Measurements from ENCODE around the gene SUSD6.
"Not testable (repeated sequence)": the region's sequence is repeated elsewhere in the genome, so short reads cannot be mapped to it uniquely, and the experiment has no call there.

SUSD6 gene

DNA sequence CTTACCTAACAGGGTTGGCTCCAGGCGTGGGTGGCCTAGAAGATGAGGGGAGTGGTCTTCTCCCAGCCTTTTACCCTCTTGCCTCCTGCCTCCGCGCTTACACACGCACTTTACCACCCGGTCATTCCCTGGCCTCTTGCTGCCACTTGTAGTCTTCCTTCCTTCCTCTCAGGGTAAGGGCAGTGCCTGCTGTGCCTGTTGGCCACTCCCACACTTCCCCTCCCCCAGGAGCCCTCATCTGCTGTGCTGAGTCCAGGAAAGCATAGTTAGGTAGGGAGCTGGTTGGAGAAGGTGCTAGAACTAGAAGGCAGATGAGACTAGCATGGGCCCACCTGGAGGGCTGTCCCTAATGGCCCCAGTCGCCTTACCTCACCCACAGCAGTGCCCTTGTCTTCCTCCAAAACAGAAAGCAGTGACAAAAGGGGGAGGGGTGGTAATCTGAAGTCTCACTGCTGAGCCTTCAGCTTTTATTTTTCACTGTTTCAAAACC, 101.2 kb downstream of the SUSD6 start:
- no peak for DNase-seq (ENCODE audit: low spot score)

DNA sequence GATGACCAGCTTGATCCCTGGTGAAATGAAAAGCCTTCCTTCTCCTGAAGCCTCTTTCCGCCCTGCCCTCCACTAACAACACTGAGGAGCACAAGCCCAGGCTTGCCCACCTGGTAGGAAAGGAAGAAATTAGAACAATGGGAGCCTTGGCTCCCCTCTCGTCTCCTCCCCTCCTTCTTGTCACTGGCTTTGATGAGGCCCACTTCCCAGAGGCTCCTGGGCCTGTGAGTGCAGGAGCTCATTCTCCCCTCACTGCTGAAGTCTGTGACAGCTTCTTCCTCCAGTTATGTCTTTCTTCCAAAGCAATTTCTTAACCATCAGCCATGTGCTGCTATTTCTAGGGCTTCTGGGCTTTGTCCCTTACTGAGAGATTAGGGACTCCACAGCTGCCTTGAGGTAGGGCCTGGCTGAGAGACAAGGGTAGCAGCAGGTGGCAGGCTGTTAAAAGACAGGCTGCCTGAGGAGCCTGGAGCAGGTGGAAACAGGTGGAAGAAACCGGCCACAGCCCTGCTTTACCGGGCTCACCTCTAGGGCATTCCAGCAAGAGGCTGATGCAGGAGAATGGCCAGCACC, 101.9 kb downstream of the SUSD6 start:
- no peak for DNase-seq (ENCODE audit: low spot score)

DNA sequence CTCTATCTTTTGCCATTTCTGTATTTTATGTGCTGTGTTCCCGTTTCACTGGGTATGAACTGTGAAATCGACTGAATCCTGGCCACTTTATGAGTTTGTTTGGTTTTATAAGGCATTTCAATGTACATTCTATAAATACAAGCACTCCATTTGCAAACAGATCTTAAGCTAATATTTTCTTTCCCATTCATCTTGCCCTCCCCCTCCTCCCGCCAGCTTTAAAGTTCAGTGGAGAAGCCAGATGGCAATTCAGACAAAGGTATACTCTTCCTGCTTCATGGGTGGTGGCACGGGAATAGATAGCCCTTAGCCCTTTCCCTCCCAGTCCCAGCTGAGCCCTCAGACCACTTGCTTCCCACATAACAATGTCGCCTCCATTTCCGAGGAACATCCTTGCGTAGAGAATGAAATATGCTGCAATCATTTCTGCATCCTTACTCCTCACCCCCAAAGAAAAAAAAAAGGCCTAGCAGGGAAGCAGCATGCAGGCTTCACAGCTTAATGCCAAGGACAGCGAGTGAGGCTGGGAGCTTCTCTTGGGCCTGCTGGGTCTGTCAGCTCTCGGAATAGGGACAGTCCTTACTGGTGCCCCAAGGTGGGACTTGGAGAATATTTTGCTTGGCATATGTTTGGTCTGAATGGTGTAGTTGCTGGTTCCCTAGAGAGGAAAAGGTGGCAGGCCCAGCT, 102.7 kb downstream of the SUSD6 start:
- no peak for DNase-seq (ENCODE audit: low spot score)

DNA sequence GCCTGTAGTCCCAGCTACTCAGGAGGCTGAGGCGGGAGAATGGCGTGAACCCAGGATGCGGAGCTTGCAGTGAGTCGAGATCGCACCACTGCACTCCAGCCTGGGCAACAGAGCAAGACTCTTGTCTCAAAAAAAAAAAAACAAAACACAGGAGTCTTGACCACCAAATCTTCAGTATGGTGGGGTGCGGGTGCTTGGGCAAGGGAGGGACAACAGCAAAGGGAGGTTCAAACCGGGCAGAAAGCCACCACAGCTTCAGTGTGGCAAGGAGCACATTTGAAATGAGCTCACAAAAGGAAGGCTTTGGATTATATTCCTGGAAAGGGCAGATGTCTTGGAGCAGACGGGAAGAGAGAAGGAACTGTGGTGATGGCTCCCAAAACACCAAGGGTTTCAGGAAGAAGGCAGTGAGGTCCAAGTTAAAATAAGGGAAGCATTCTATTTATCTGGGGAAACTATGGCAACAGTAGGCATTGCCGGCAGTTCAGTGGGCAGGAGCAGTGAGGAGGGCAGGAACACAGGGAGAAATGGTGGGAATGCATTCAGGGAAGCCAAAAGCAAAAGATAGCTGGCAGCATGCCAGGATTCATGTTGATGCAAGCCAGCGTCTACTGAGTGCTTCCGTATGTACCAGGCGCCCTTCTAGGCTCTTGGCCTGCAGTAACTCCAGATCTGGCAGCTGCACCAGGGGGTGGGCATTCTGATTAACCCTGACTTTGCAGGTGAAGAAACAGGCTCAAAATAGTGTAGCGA, 104.5 kb downstream of the SUSD6 start:
- peak; percentile 60 for DNase-seq (ENCODE audit: low spot score)

DNA sequence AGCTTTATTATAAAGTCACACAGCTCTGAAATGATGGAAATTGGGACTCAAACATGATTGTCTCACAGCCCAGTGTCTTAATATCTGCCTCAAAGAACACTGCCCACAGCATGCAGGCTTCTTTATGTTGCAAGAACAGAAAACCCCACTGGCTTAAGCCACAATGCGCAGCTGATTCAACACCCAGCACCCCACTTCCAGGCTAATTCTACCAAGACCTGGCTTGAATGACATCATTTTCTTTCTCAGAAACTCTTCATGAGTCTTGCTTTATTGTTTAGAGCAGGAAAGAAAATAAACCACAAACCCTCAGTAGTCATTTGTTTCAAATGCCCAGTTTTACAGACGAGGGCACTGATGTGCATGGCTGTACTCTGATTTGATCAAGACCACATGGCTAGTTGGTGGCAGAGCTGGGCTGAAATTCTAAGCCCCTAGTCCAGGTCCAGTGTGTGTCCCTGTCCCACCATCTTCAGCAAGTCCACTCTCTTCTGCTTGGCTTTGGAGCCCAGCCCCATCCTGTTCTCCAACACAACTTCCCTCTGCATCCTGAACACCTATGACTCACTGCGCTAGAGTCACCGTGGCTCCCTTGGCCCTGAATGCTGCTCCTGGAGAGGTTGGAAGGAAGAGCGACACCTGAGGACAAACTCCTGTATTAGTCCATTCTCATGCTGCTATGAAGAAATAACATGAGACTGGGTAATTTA, 105.2 kb downstream of the SUSD6 start:
- DNase-seq (ENCODE audit: low spot score), result no peak

DNA sequence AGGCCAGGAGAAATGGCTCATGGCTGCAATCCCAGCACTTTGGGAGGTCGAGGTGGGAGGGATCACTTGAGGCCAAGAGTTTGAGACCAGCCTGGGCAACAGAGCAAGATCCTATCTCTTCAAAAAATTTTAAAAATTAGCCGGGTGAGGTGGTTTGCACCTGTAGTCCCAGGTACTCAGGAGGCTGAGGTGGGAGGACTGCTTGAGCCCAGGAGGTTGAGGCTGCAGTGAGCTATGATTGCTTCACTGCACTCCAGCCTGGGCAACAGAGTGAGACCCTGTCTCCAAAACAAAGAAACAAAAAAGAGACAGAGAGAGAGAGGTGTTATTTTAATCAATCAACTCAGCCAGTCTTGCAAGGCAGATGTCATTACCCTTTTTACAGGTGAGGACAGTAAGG, 107.2 kb downstream of the SUSD6 start:
- DNase-seq (ENCODE audit: low spot score), result not testable (repeated sequence)

DNA sequence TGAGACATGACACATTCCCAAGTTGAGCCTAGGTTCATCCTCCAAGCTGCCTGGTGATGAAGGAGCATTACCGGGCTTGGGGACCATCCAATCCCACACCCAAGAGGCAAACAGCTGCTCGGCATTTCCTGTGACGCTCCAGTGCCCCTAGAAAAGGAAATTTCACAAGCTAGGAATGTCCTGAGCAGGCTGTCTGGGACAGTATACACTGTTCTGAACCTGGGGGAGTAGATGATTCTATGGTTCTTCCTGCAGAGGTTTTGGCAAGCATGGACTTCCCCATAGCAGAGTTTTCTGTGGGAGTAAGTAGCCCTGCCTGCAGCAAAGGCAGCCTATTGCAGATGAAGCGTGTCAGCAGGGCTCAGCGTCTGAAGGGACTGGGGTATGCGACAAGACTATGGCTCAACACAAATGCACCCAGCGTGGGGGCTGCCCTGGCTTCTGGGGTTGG, 108.1 kb downstream of the SUSD6 start:
- DNase-seq (ENCODE audit: low spot score), result no peak

DNA sequence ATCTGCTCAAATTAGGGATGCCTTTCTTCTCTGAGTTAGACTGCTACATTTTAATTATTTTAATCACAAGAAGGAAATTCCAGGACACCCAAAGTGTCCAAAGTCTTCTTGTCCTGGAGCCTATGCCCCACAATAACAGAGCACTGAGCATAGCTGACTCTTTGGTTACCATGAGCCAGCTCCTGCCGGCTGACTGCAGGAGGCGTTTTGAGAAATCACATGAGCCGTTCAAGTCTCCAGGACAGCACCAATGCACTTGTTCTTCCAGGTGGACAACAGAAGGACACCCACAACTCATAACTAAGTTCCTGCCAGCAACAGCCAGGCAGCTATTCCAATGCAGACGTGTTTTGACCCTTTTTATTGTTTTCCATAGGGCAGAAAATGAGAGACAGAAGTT, 109.5 kb downstream of the SUSD6 start:
- DNase-seq (ENCODE audit: low spot score), result no peak

DNA sequence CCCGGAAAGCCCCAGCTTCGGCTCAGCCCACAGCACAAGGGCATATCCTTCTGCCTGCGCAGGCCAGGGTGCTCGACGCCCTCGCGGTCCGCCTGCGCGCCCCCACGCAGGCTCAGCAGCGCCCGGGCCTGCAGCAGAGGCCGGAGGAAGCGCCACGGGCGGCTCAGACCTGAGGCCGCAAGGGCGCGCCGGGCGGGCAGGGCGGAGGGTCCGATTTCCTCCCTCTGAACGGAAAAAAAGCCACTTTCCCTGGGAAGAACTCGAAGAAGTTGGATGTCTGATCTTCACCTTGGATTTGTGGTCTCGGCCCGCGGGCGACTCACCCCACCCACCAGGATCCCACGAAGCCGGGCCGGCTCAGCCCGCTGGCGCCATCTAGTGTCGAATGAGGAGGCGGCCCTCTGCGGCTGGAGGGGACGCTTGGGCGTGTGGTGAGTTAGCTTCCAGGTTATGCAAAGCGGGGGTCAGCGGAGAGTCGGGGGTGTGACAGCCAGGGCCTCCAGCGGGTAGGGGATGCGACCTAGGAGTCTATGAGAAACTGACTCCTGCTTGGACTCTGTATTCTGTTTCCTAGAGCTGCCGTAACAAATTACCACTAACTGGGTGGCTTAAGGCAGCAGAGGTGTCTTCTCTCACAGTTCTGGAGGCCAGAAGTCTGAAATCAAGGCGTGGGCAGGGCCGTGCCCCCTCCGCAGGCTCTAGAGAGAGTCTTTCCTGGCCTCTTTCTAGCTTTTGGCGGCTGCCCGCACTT, 115.5 kb downstream of the SUSD6 start:
- DNase-seq (ENCODE audit: low spot score), result peak; percentile 68

DNA sequence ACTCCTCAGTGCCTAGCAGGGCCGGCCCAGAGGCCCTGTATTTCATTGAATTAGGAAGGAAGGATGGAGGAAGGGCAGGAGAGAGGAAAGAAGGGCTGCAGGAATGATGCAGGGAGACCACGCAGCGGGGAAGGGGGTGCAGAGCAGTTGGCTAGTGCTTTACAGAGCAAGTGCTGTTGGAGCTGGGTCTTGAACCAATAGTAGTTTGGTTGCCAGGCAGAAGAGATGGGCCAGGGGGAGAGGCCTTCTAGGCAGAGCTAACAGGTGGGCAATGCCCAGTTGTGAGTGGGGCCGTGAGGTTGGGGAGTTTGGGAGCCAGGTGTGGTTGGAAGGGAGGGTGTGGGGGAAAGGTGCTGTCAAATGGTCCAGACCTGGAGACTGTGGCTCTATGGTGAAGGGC, 116.5 kb downstream of the SUSD6 start:
- no peak for DNase-seq (ENCODE audit: low spot score)

DNA sequence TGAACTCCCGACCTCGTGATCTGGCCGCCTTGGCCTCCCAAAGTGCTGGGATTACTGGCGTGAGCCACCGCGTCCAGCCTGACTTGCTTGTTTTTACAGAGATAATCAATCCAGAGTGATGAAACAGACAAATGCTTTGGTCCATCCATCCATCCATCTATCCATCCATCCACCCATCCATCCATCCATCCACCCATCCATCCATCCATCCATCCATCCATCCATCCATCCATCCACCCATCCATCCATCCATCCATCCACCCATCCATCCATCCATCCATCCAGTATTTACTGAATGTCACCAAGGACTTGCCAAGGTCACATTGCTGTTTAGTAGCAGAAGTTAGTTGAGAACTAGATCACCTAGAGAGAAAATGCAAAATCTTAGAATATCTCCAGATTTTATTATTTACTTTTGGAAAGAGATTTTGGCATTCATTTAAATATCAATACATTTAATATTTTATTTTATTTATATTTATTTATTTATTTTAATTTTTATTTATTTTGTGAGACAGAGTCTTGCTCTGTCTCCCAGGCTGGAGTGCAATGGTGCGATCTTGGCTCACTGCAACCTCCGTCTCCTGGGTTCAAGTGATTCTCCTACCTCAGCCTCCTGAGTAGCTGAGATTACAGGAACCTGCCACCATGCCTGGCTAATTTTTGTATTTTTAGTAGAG, 120.7 kb downstream of the SUSD6 start:
- DNase-seq (ENCODE audit: low spot score), result not testable (repeated sequence)

DNA sequence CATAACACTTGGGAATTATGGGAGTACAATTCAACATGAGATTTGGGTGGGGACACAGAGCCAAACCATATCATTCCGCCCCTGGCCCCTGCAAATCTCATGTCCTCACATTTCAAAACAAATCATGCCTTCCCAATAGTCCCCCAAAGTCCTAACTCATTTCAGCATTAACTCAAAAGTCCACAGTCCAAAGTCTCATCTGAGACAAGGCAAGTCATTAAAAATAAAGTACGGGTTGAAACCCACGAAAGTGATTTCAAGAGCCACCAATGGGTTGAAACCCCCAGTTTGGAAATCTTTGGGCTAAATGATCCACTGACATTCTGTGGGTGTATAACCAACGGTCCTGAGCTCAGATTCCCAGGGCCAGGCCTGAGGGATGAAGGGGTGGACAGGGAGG, 125.0 kb downstream of the SUSD6 start:
- DNase-seq (ENCODE audit: low spot score), result not testable (repeated sequence)

DNA sequence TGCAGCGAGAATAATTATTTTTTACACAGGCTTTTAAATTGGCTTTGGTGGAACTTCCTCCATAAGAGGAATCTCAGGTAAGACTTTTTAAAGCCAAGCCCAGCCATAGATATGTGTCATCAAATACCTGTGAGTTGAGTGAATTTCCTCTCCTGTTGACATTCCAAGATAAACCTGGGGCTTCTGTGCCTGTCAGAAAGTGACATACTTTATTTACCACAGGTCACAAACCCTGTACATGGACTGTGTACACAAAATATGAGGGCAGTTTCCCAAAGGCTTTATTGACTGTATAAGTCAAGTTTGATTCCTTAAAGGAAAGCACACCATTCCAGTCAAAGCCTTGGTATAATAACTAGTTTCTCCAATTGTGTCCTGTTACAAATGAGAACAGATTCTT, 129.7 kb downstream of the SUSD6 start:
- DNase-seq (ENCODE audit: low spot score), result no peak

DNA sequence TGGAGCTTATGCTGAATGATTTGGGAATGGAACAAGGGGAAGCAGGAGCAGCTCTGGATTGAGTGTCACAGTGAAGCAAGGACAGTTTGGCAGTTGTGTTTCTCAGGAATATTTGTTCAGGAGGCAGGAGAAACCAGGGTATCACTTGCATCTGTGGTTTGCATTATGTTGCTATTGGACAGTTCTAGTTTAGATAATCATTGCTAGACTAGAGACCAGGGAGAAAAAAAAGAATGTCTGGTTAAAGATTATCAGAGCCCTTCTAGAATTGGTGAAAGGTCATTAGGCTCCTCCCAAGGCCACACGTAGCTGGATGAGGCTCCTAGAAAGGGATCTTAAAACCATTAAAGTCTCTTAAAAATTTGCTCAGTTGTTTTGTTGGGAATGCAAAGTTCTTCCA, 138.6 kb downstream of the SUSD6 start:
- no peak for DNase-seq (ENCODE audit: low spot score)

DNA sequence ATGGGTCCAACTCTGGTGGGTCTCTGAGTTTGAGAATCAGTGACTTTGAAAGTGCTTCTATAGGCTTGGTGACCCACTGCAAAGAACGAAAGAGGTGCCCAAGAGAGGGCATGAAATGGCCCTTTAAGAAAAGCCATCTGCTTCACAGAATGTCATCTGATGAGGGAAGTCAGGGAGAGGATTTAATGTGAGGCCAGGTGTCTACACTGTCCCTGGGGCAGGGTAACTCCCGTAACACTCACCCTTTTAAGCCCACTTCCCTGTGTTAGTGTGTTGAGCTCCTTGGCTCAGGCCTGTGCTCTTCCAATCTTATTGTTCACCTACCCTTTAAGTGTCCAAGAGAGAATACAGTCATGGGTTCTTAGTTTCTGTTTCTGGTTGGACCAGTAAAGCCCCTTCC, 139.1 kb downstream of the SUSD6 start:
- no peak for DNase-seq (ENCODE audit: low spot score)

DNA sequence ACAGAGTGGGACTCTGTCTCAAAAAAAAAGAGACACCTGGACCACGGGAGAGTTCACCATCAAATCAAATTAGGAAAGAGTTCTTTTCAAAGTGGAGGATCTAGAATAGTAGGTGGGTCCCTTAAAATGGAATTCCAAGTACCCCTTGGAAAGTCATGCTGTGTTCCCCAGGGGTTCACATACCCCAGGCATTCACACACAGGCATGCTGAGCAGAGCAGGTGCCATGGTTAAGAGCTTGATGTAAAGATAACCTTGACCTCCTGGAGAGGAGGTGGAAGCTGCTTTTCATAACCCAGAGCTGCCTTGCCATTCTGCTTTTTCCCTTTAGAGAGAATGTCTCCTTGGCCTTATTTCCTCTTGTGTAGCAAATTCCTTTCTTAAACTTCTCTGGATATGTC, 141.4 kb downstream of the SUSD6 start:
- no peak for DNase-seq (ENCODE audit: low spot score)

DNA sequence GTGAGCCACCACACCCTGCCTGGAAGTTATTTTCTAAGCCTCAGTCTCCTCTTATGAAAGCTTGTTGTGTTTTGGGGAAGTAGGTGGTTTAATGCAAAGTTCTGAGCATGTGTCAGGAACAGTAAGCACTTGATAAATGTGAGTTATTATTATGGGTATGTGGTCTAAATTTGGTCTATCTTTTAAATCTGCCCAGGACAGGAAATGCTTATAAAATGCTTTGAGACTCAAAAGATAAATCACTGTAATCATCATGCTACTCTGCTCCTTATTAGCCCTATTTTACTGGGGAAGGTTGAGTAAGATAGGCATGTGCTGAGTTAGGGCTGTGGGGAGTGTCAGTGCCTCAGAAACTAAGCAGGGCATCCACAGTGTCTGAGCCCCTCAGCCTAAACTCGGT, 142.5 kb downstream of the SUSD6 start:
- no peak for DNase-seq (ENCODE audit: low spot score)

DNA sequence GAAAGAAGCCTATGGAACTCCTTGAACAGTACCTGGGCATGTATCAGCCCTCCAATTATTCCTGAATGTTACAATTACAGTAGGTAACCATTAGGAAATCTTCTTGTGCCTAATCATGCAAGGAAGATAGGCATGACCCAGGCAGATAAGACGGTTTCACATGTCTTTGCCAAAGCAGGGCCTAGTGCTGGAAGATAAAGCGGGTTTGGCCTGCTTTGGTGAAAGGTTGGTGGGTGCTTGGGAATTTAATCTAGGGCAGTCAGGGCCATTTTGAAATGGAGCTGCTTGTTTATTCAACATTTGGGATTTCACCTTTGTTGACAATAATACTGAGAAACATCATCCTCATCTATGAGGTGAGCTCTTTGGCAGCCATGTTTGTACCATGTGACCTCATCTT, 143.1 kb downstream of the SUSD6 start:
- DNase-seq (ENCODE audit: low spot score), result no peak

DNA sequence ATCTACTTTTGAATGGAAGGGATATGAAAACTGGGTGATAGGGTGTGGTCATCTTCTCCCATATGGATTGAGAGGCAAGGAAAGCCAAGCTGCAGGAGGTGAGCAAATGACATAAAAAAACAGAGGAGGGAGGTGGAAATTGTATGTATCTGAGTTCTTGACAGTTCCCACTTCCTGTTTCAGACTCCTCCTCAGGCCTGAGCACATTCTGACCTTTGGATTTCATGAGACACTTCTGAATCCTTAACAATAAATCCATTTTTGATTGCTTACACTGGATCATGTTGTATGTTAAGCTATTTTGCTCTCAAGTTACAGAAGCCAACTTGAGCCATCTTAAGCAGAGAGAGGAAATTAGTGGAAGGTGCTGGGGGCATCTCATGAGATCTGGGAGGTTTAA, 143.9 kb downstream of the SUSD6 start:
- DNase-seq (ENCODE audit: low spot score), result no peak

DNA sequence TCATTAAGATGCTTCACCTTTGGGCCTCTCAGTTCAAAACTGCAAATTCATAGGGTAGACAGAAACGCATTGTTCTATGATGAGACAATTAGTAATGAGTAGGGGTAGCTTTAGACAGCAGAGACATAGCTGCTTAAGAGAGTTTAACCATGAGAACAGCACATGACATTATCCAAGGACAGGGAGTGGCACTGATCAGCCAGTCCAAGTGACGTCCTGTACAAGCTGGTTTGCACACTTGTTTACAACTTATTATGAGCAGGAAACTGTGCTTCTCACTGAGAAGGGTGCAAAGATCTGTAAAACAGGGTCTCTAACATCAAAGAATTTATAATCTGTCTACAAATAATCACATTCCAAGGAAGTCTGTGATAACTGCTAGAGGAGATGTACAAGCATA, 144.4 kb downstream of the SUSD6 start:
- DNase-seq (ENCODE audit: low spot score), result no peak

DNA sequence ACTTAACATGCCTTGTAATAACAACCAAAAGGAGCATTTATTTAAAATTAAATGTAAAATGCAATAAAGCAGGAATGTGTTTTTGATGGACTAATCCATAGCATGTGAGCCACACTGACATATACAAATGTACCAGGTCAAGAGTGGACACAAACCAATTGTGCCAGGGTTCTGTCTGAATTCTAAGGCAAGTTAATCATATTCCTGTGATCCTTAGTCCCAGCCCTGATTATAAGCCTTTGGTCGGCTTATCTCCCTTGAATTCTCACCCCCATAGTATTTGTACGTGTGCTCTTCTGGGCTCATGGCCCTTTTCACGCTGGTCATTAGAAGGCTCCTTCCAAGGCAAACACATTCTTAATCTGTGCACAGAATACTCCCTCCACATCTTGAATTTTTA, 144.9 kb downstream of the SUSD6 start:
- DNase-seq (ENCODE audit: low spot score), result no peak

Data from putamen (tissue), 1 donor.